Body of pancreas (tissue), 4 donors: ENCODE results near the gene CHTF8. TPM values are rescaled to one million over a fixed set of nuclear protein-coding genes. Genes with fewer than 3 reads are reported as not detected.
"Not testable (repeated sequence)": the region's sequence is repeated elsewhere in the genome, so short reads cannot be mapped to it uniquely, and the experiment has no call there.

ENCODE experiments used
- ATAC-seq: fragments of 150-250 bp; one replicate; pipeline ENCODE4 v1.9.1; 2016
- DNase-seq, 4 donors: peaks; one replicate each; pipeline ENCODE4 v3.0.0-alpha.2; 2019
- H3K27ac ChIP-seq, 4 donors: fragments of 200-600 bp; sonication (generic); 1 replicate in 3 of 4; 2 replicates in 1 of 4; pipeline versions ENCODE4 v1.5.1 to v1.6.1; 2016 to 2019; ENCODE audit warnings: mild to moderate bottlenecking in 1 of 4, mixed read lengths in 1 of 4, moderate library complexity in 1 of 4
- H3K27me3 ChIP-seq, 2 donors: fragments of 200-600 bp; sonication (generic); one replicate each; pipeline ENCODE4 v1.6.0; 2016; ENCODE audit warnings: mild to moderate bottlenecking in 1 of 2
- H3K36me3 ChIP-seq, 2 donors: fragments of 200-600 bp; sonication (generic); replicated peaks in 1 of 2; 2 replicates each; pipeline ENCODE4 v1.5.1; 2016; ENCODE audit warnings: low read depth in 2 of 2; ENCODE audit not compliant: insufficient read depth in 1 of 2
- H3K4me1 ChIP-seq: fragments of 200-600 bp; sonication (generic); one replicate; pipeline ENCODE4 v1.6.0; 2016
- H3K4me3 ChIP-seq, 2 donors: fragments of 200-600 bp; sonication (generic); 1 replicate in 1 of 2; 2 replicates in 1 of 2; pipeline ENCODE4 v1.5.1; 2016 to 2019
- H3K9me3 ChIP-seq, 3 donors: fragments of 200-600 bp; sonication (generic); 1 replicate in 2 of 3; 2 replicates in 1 of 3; pipeline ENCODE4 v1.5.1; 2016
- POLR2A ChIP-seq, 3 donors: fragments of 450-650 bp; IDR thresholded peaks; one replicate each; pipeline ENCODE4 v1.6.1; 2016; ENCODE audit warnings: antibody characterized with exemption in 3 of 3, mild to moderate bottlenecking in 2 of 3
- WGBS, 2 donors: methylation state at CpG; one replicate each; pipeline ENCODE4 v1.1.5; 2017; 5-methylcytosine and 5-hydroxymethylcytosine counted together
- intact Hi-C: fragments of 100-400 bp; cut with DNase I; formaldehyde crosslinking; loops from one replicate; pipeline ENCODE4 v1.15.1; 2023
- total RNA-seq, 2 donors: library from RNA; depleted of rRNA; stranded (reverse); fragments of >200 nt; gene quantifications; one replicate each; pipeline ENCODE4 v1.1.0, GENCODE V29; 2016
- TF ChIP-seq, protein P1 (sequence below), 7 experiments: fragments of 450-650 bp in 4 of 7; fragments of 200-600 bp in 3 of 7; sonication (generic) in 3 of 7; IDR thresholded peaks; one replicate each; pipeline ENCODE4 v1.5.1; 2016 to 2019; ENCODE audit warnings: antibody characterized with exemption in 7 of 7

Gene CHTF8
- total RNA-seq, 2 donors from 2014 or later = 35.3 to 39.4 TPM

DNA sequence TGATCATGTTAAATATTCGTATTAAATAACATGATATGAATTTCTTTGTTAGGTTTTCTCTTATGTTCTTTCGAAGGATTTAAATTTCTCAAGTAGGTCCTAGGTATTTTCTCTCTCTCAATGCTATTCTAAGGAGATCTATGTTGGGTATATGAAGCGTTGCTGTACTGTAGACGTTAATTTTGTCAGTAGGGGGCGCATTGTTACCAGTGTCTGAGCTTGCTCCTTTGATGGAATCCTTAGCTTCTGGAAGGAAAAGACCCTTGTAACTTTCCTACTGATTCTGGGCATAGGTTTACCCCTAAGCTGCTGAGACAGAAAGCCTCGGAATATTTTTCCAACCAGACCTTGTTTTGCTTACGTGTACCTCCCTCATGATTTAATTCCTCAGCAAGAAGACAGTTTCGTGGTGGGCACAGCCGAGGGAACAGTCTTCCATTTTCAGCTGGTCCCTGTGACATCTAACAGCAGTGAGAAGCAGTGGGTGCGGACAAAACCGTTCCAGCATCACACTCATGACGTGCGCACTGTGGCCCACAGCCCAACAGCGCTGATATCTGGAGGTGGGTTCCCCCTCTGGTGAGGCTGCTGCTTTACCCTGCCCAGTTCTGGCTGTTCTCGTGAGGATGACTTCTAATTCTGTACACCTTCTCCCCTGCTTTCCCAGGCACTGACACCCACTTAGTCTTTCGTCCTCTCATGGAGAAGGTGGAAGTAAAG, 17.9 kb upstream of the CHTF8 start:
- Histone ChIP-seq H3K4me3 (no peak overlapping the region), H3K27me3 (no peaks in the 10 kb centered on the region), H3K9me3 (no peaks in the 10 kb centered on the region), H3K36me3 (peaks cover 0 to 16% of the 10 kb centered on the region in 2 donors), H3K27ac (no peak overlapping the region), H3K4me1 (peaks cover 10% of the 10 kb centered on the region)
- peak; percentile 58 to 76 (median 63) for DNase-seq
- TF ChIP-seq, protein P1, sequence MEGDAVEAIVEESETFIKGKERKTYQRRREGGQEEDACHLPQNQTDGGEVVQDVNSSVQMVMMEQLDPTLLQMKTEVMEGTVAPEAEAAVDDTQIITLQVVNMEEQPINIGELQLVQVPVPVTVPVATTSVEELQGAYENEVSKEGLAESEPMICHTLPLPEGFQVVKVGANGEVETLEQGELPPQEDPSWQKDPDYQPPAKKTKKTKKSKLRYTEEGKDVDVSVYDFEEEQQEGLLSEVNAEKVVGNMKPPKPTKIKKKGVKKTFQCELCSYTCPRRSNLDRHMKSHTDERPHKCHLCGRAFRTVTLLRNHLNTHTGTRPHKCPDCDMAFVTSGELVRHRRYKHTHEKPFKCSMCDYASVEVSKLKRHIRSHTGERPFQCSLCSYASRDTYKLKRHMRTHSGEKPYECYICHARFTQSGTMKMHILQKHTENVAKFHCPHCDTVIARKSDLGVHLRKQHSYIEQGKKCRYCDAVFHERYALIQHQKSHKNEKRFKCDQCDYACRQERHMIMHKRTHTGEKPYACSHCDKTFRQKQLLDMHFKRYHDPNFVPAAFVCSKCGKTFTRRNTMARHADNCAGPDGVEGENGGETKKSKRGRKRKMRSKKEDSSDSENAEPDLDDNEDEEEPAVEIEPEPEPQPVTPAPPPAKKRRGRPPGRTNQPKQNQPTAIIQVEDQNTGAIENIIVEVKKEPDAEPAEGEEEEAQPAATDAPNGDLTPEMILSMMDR (IDR thresholded peaks at IDR 0.05) = peak; percentile 66 to 83 (median 76)
- no peak for TF ChIP-seq POLR2A (IDR thresholded peaks at IDR 0.05)
- intact Hi-C loops = loop anchor here (2.0 kb wide), 1 partner anchor 136 kb away; no protein-coding TSS in a partner anchor
- ATAC-seq = peak; percentile 50
- 56 to 59% methylated on average over 16 of the region's 16 CpGs for WGBS, 2 donors

DNA sequence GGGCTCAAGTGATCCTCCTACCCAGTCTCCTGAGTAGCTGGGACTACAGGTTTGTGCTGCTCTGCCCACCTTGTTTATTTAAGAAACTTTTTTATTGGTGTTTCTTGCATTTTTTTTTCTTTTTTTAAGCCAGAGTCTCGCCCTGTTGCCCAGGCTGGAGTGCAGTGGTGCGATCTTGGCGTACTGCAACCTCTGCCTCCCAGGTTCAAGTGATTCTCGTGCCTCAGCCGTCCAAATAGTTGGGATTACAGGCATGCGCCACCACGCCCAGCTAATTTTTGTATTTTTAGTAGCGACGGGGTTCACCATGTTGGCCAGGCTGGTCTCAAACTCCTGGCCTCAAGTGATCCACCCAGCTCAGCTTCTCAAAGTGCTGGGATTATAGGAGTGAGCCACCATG, 17.2 kb upstream of the CHTF8 start:
- H3K9me3 ChIP-seq, ATAC-seq, H3K27me3 ChIP-seq, DNase-seq, H3K27ac ChIP-seq, H3K4me3 ChIP-seq: not testable (repeated sequence)
- H3K36me3 ChIP-seq = peaks cover 0 to 15% of the 10 kb centered on the region in 2 donors
- intact Hi-C loops = loop anchor here (2.0 kb wide), 1 partner anchor 137 kb away; no protein-coding TSS in a partner anchor
- peaks cover 13% of the 10 kb centered on the region for H3K4me1 ChIP-seq
- WGBS, 2 donors = 79 to 85% methylated on average over 9 of the region's 9 CpGs

DNA sequence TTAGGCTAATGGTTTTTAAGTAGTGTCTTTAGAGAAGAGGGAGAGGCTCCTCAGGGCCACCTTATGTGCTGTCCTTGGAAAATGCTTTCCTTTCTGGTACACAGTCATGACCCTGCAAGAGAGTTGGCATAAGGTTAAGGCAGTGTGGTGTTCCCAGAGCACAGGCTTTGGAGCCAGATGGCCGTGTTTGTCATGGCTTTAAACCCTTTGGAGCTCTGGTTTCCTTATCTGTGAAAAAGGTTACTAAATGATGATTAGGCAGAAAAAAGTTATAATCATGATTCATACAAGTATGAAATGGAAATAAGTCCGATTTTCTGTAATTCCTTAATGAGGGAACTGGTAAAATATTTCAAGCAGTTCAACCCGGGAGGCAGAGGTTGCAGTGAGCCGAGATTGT, 13.3 kb upstream of the CHTF8 start:
- Histone ChIP-seq H3K27me3 (no peaks in the 10 kb centered on the region), H3K27ac (peak overlapping the region in 3 of 4 donors; percentile 39 to 76 (median 51)), H3K4me1 (peaks cover 13% of the 10 kb centered on the region), H3K36me3 (peaks cover 0 to 14% of the 10 kb centered on the region in 2 donors), H3K9me3 (no peaks in the 10 kb centered on the region), H3K4me3 (no peak overlapping the region)
- intact Hi-C loops = no loop called here
- TF ChIP-seq POLR2A (IDR thresholded peaks at IDR 0.05) = no peak
- ATAC-seq (peak; percentile 96), DNase-seq (peak; percentile 70 to 85 (median 78))
- WGBS, 2 donors = 19 to 40% methylated on average over 4 of the region's 4 CpGs

DNA sequence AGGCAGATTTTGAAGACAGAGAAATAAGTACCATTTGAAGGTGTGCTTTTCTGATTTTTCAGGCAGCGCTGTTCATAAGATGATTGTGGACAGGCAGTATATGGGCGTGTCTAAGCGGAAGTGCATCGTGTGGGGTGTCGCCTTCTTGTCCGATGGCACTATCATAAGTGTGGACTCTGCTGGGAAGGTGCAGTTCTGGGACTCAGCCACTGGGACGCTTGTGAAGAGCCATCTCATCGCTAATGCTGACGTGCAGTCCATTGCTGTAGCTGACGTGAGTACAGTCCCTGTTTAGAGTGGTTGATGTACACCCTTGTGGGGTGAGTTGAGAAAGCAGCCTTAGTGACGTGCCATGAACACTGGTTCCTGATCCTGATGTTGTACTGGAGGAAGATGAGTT, 10.7 kb upstream of the CHTF8 start:
- Histone ChIP-seq H3K36me3 (peaks cover 0 to 17% of the 10 kb centered on the region in 2 donors), H3K9me3 (no peaks in the 10 kb centered on the region), H3K4me1 (peaks cover 13% of the 10 kb centered on the region), H3K27me3 (no peaks in the 10 kb centered on the region), H3K4me3 (no peak overlapping the region), H3K27ac (no peak overlapping the region)
- no peak for TF ChIP-seq POLR2A (IDR thresholded peaks at IDR 0.05)
- TF ChIP-seq, protein P1 (IDR thresholded peaks at IDR 0.05) = no peak
- ATAC-seq = no peak
- WGBS, 2 donors = 87 to 93% methylated on average over 11 of the region's 11 CpGs
- intact Hi-C loops = no loop called here
- DNase-seq = no peak

DNA sequence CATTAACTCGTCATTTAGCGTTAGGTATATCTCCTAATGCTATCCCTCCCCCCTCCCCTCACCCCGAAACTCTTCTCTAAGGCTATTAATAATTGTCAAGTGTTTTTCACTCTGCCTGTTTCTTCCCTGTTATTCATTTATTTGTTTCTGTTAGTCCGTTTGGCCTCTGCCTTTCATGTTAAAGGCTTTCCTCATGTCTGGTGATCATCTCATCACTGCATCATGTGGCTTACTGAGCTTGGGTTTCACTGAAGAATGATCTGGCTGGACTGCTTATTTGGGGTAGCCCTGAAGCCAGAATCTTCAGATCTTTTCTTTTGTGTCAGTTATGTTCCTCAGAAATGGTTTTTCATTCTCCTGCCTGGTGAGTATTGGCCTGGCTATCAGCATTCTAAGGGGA, 9.5 kb upstream of the CHTF8 start:
- Histone ChIP-seq H3K36me3 (peaks cover 0 to 17% of the 10 kb centered on the region in 2 donors), H3K27me3 (no peaks in the 10 kb centered on the region), H3K9me3 (no peaks in the 10 kb centered on the region), H3K27ac (no peak overlapping the region), H3K4me1 (peaks cover 13% of the 10 kb centered on the region), H3K4me3 (no peak overlapping the region)
- intact Hi-C loops = no loop called here
- WGBS, 2 donors = 83 to 89% methylated on average over 3 to 4 of the region's 4 CpGs
- ATAC-seq (no peak), DNase-seq (no peak)
- TF ChIP-seq, protein P1 (IDR thresholded peaks at IDR 0.05) = no peak
- TF ChIP-seq POLR2A (IDR thresholded peaks at IDR 0.05) = no peak
